Right lobe of liver (tissue), 6 donors: Measurements from ENCODE around the gene DUSP11. TPM values are rescaled to one million over a fixed set of nuclear protein-coding genes. Genes with fewer than 3 reads are reported as not detected.

Experiments
- ATAC-seq, 4 donors: fragments of 200-7000 bp; cut with Tn5 transposase; one replicate each; pipeline ENCODE4 v1.9.1; 2020; ENCODE audit warnings: mild to moderate bottlenecking in 4 of 4, moderate library complexity in 4 of 4
- DNase-seq, 3 donors: peaks; one replicate each; pipeline ENCODE4 v3.0.0-alpha.2; 2020
- H3K27ac ChIP-seq, 3 donors: fragments of 200-600 bp; one replicate each; pipeline ENCODE4 v1.8.0; 2022
- H3K27me3 ChIP-seq, 2 donors: fragments of 200-600 bp; one replicate each; pipeline ENCODE4 v1.8.0; 2022
- H3K36me3 ChIP-seq, 4 donors: fragments of 200-600 bp; sonication (generic) in 1 of 4; one replicate each; pipeline versions ENCODE4 v1.5.1 to v1.8.0; 2017 to 2022; ENCODE audit warnings: control low read depth in 1 of 4
- H3K4me1 ChIP-seq, 4 donors: fragments of 200-600 bp; sonication (generic) in 1 of 4; one replicate each; pipeline versions ENCODE4 v1.5.1 to v1.8.0; 2017 to 2022; ENCODE audit warnings: control low read depth in 1 of 4
- H3K4me3 ChIP-seq, 3 donors: fragments of 200-600 bp; one replicate each; pipeline ENCODE4 v1.8.0; 2022
- H3K9me3 ChIP-seq, 4 donors: fragments of 200-600 bp; sonication (generic) in 1 of 4; one replicate each; pipeline versions ENCODE4 v1.5.1 to v1.8.0; 2017 to 2022; ENCODE audit warnings: control low read depth in 1 of 4
- POLR2A ChIP-seq: fragments of 450-650 bp; IDR thresholded peaks from one replicate; pipeline ENCODE4 v1.6.1; 2017; ENCODE audit warnings: antibody characterized with exemption, mild to moderate bottlenecking
- WGBS: methylation state at CpG from one replicate; pipeline ENCODE4 v1.1.6; 2018; ENCODE audit warnings: low coverage, low lambda C conversion rate; ENCODE audit not compliant: insufficient coverage; ENCODE audit errors: missing lambda C conversion rate; 5-methylcytosine and 5-hydroxymethylcytosine counted together
- intact Hi-C, 2 donors: fragments of 100-400 bp; cut with DNase I; formaldehyde crosslinking; loops; one replicate each; pipeline versions ENCODE4 v1.11.2 to v1.14.1; 2022
- long read RNA-seq: library from polyadenylated mRNA; unstranded; transcript quantifications from one replicate; pipeline ENCODE4 v2.0.0, GENCODE V29; 2019
- total RNA-seq, 6 experiments: library from RNA; depleted of rRNA in 2 of 6; stranded (reverse); fragments of >200 nt in 2 of 6; fragmentation: NEBNext Ultra II Directional in 3 of 6; extraction: Animal tissue kit (Norgen Biotek cat#: 25700) in 3 of 6; gene quantifications; one replicate each; pipeline versions ENCODE4 v1.1.0 to v1.2.4, GENCODE V29; 2016 to 2023
- TF ChIP-seq, protein P1 (sequence below), 4 donors: fragments of 200-600 bp in 3 of 4; fragments of 450-650 bp in 1 of 4; IDR thresholded peaks; one replicate each; pipeline versions ENCODE4 v1.5.1 to v1.8.0; 2016 to 2022; ENCODE audit warnings: antibody characterized with exemption in 4 of 4, mild to moderate bottlenecking in 2 of 4
- donor health status: DM: no; HTN: yes; CAD: no.
- donor health status: DM: no; HTN: no; CAD: no.
- donor health status: DM: no; HTN: no; CAD: no.
- donor health status: DM: no; HTN: yes; CAD: no.
- donor health status: DM: no; HTN: yes; CAD: no.

Gene DUSP11
- total RNA-seq: 10 to 100 TPM in 2 of 6 experiments, 1 to 10 TPM in 4; 5.7 to 14.2 (median 9.1) TPM
- long read RNA-seq, partial matches to known transcripts: 0 of 4 reads
- long read RNA-seq, other reads (novel, unspliced or antisense): 0 of 4 reads

DNA sequence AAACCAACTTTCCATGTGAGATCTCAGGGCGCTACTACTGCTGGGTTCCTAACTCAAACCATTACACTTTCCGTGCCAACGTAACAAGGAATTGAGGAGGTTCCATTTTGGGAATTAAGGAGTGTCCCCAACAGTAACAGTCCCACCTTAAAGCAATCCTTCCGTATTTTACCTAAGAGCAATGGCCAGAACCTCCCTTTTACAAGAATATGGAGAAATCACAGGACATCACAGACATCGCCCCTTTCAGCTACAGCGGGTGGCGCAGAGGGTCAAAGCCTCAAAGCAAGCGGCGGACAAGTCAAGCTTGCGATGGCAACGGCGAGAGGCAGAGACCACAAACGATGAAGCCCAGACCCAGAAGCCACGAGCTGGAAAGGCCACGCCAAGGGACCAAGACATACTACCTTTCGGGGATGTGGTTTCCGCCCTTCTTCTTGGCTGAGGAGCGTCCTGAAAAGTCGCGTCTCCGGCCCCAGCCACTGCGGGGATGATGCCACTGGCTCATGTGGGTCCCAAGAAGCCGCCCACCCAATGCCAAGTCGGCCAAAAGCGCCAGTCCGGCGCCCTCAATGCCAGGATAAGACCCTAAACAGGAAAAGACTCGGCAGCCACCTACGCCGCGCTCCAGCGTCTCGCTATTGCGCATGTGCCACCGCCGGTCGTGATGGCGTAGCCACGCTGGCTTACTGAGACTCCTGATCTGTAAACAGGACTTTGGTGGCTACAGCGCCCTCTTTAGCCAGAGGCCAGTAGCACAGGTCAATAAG lies at the start of gene DUSP11:
Gene DUSP11, minus strand, starts transcription at position 637 of the 770 bp plus-strand sequence. Its CDS starts 129 bp downstream, at position 508.
- 0% methylated on average over 4 of the region's 40 CpGs for WGBS
- ATAC-seq: peak; percentile 100

DNA sequence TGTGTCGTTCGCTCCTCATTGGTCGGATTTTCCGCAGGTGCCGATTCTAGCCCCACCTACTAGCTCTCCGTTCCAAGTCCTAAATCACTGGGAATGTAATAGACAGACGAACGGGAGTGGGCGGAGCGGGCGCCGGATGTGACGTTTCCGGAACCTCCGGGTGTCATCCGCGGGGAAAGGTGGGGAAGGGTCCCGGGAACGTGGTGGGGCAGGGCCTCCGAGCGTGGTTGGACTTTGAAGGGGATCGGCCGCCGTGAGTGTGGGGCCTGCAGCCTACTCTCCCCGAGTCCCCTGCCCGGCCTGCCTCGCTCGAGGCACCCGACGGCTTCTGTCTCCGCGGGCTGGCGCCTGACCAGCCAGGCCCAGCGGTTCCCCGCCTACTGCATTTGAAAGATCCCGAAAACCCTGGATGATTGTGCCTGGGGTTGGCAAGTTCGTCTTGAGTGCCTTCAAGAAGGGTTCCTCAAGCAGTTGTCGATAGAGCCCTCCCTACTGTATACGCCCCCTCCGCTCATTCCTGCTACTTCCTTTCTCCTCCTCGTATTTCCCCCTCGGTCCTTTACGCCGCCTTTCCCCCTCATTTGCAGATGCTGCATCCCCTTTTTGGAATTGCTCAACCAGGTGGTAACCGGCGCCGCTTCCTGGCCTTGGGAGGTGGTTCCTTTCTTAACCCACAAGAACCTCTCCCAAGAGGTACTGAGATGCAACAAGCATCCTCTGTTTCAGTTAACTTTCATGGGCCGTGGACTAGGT lies 49.1 kb upstream of the DUSP11 start, which contains the start of gene STAMBP:
Gene STAMBP, plus strand, starts transcription at position 144 of the 753 bp plus-strand sequence. CDS start 1,896 bp downstream, outside the sequence.
- Histone ChIP-seq H3K4me1 (peaks cover 0 to 12% (median 0%) of the 10 kb centered on the region in 4 donors), H3K9me3 (no peaks in the 10 kb centered on the region), H3K4me3 (peak within 1 kb of the TSS; percentile 73 to 93 (median 81)), H3K36me3 (peaks cover 0 to 4% (median 0%) of the 10 kb centered on the region in 4 donors), H3K27me3 (no peaks in the 10 kb centered on the region), H3K27ac (peak within 1 kb of the TSS; percentile 81 to 95 (median 83))
- 0% methylated on average over 28 of the region's 48 CpGs for WGBS
- DNase-seq (peak; percentile 96 to 97 (median 96)), ATAC-seq (peak; percentile 99)
- peak; percentile 57 for TF ChIP-seq POLR2A
- TF ChIP-seq, protein P1, sequence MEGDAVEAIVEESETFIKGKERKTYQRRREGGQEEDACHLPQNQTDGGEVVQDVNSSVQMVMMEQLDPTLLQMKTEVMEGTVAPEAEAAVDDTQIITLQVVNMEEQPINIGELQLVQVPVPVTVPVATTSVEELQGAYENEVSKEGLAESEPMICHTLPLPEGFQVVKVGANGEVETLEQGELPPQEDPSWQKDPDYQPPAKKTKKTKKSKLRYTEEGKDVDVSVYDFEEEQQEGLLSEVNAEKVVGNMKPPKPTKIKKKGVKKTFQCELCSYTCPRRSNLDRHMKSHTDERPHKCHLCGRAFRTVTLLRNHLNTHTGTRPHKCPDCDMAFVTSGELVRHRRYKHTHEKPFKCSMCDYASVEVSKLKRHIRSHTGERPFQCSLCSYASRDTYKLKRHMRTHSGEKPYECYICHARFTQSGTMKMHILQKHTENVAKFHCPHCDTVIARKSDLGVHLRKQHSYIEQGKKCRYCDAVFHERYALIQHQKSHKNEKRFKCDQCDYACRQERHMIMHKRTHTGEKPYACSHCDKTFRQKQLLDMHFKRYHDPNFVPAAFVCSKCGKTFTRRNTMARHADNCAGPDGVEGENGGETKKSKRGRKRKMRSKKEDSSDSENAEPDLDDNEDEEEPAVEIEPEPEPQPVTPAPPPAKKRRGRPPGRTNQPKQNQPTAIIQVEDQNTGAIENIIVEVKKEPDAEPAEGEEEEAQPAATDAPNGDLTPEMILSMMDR (IDR thresholded peaks at IDR 0.05): no peak
- intact Hi-C loops: loop anchor here in 1 of 2 donors (10.0 kb wide), 2 partner anchors 316 to 506 kb away; partner anchors contain the start of gene BOLA3

More for the DNA sequence above, at the start of gene DUSP11:
- DNase-seq: peak; percentile 93 to 96 (median 96)
- Histone ChIP-seq H3K4me3 (peak within 1 kb of the TSS; percentile 53 to 85 (median 68)), H3K9me3 (no peaks in the 10 kb centered on the region), H3K36me3 (peaks cover 0 to 11% (median 6%) of the 10 kb centered on the region in 4 donors), H3K27me3 (no peaks in the 10 kb centered on the region), H3K4me1 (peaks cover 0 to 11% (median 0%) of the 10 kb centered on the region in 4 donors), H3K27ac (peak within 1 kb of the TSS; percentile 76 to 88 (median 83))
- intact Hi-C loops: no loop called here
- TF ChIP-seq POLR2A: peak; percentile 69
- TF ChIP-seq, protein P1 (IDR thresholded peaks at IDR 0.05): peak; percentile 93 to 97 (median 96)

DNA sequence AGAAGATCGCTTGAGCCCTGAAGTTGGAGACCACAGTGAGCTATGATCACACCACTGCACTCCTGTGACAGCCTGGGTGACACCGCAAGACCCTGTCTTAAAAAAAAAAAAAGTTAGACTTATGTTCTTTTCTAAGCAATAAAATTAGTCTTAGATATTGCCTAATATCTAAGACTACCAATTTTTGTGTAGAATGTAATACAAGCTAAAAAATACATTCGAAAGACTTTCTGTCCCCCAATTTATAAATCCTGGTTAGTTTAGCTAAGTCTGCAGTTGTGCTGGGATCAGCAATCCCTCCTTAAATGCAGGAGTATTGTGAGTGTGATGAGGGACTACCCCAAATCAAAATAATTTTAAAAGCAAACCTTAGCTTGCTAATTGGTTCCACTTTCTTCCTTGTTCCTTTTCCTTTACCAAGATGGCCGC lies 48.5 kb upstream of the DUSP11 start:
- Histone ChIP-seq H3K4me1 (peaks cover 0 to 12% (median 0%) of the 10 kb centered on the region in 4 donors), H3K4me3 (peak overlapping the region; percentile 73 to 93 (median 81)), H3K27ac (peak overlapping the region; percentile 17 to 95 (median 83)), H3K36me3 (peaks cover 0 to 4% (median 0%) of the 10 kb centered on the region in 4 donors), H3K9me3 (no peaks in the 10 kb centered on the region), H3K27me3 (no peaks in the 10 kb centered on the region)
- ATAC-seq (no peak), DNase-seq (no peak)
- TF ChIP-seq POLR2A: no peak
- TF ChIP-seq, protein P1 (IDR thresholded peaks at IDR 0.05): no peak
- 68% methylated on average over 4 of the region's 4 CpGs for WGBS
- intact Hi-C loops: loop anchor here in 1 of 2 donors (10.0 kb wide), 2 partner anchors 316 to 506 kb away; partner anchors contain the start of gene BOLA3
